ENCODE measurements around the gene GMDS. TPM values are rescaled to one million over a fixed set of nuclear protein-coding genes. Genes with fewer than 3 reads are reported as not detected.

Gene GMDS
- total RNA-seq, 1 donor from 2014 or later = 5.3 TPM

- no peak for ATAC-seq
- intact Hi-C loops (cut with DNase I) = no loop called here
- no peak for DNase-seq (ENCODE audit: missing footprints)
Measured at GRCh38 chr6:1945235-1945832, 300.1 kb downstream of the GMDS start.

GRCh38 chr6:1942834-1943233, 302.6 kb downstream of the GMDS start:
- ATAC-seq (no peak), DNase-seq (ENCODE audit: missing footprints) (no peak)
- intact Hi-C loops (cut with DNase I) = no loop called here

GRCh38 chr6:1941534-1941933, 303.9 kb downstream of the GMDS start:
- ATAC-seq (no peak), DNase-seq (ENCODE audit: missing footprints) (no peak)
- intact Hi-C loops (cut with DNase I) = no loop called here

GRCh38 chr6:1940381-1940780, 305.0 kb downstream of the GMDS start:
- no peak for DNase-seq (ENCODE audit: missing footprints)
- ATAC-seq = no peak
- intact Hi-C loops (cut with DNase I) = no loop called here

GRCh38 chr6:1933292-1933691, 312.1 kb downstream of the GMDS start:
- intact Hi-C loops (cut with DNase I) = no loop called here
- no peak for ATAC-seq
- no peak for DNase-seq (ENCODE audit: missing footprints)

- intact Hi-C loops (cut with DNase I) = no loop called here
- no peak for ATAC-seq
- DNase-seq (ENCODE audit: missing footprints) = no peak
Measured at GRCh38 chr6:1931817-1932216, 313.6 kb downstream of the GMDS start.

GRCh38 chr6:1930356-1930755, 315.0 kb downstream of the GMDS start:
- DNase-seq (ENCODE audit: missing footprints) (no peak), ATAC-seq (no peak)
- intact Hi-C loops (cut with DNase I) = no loop called here

- ATAC-seq (no peak), DNase-seq (ENCODE audit: missing footprints) (no peak)
- intact Hi-C loops (cut with DNase I) = no loop called here
Measured at GRCh38 chr6:1929931-1930330, 315.5 kb downstream of the GMDS start.

- intact Hi-C loops (cut with DNase I) = no loop called here
- ATAC-seq (no peak), DNase-seq (ENCODE audit: missing footprints) (no peak)
Measured at GRCh38 chr6:1925743-1926430, 319.5 kb downstream of the GMDS start.

GRCh38 chr6:1923449-1923848, 322.0 kb downstream of the GMDS start:
- no peak for DNase-seq (ENCODE audit: missing footprints)
- intact Hi-C loops (cut with DNase I) = no loop called here

GRCh38 chr6:1917626-1918371, 327.6 kb downstream of the GMDS start:
- intact Hi-C loops (cut with DNase I) = no loop called here
- ATAC-seq (no peak), DNase-seq (ENCODE audit: missing footprints) (no peak)

More at GRCh38 chr6:1923449-1923848, 322.0 kb downstream of the GMDS start:
- no peak for ATAC-seq

GRCh38 chr6:1916334-1917070, 328.9 kb downstream of the GMDS start:
- intact Hi-C loops (cut with DNase I) = no loop called here
- ATAC-seq = no peak
- DNase-seq (ENCODE audit: missing footprints) = no peak

GRCh38 chr6:1915226-1915625, 330.2 kb downstream of the GMDS start:
- ATAC-seq (no peak), DNase-seq (ENCODE audit: missing footprints) (no peak)
- intact Hi-C loops (cut with DNase I) = no loop called here

GRCh38 chr6:1913577-1913976, 331.8 kb downstream of the GMDS start:
- DNase-seq (ENCODE audit: missing footprints) (no peak), ATAC-seq (no peak)
- intact Hi-C loops (cut with DNase I) = no loop called here

- intact Hi-C loops (cut with DNase I) = no loop called here
- DNase-seq (ENCODE audit: missing footprints) (no peak), ATAC-seq (no peak)
Measured at GRCh38 chr6:1912731-1913130, 332.7 kb downstream of the GMDS start.

- intact Hi-C loops (cut with DNase I) = no loop called here
- DNase-seq (ENCODE audit: missing footprints) (no peak), ATAC-seq (no peak)
Measured at GRCh38 chr6:1911474-1911873, 333.9 kb downstream of the GMDS start.

- DNase-seq (ENCODE audit: missing footprints) = no peak
- no peak for ATAC-seq
- intact Hi-C loops (cut with DNase I) = no loop called here
Measured at GRCh38 chr6:1910621-1911407, 334.6 kb downstream of the GMDS start.

GRCh38 chr6:1908784-1909183, 336.6 kb downstream of the GMDS start:
- DNase-seq (ENCODE audit: missing footprints) = no peak
- ATAC-seq = no peak
- intact Hi-C loops (cut with DNase I) = no loop called here

- intact Hi-C loops (cut with DNase I) = no loop called here
- ATAC-seq = no peak
- DNase-seq (ENCODE audit: missing footprints) = no peak
Measured at GRCh38 chr6:1906609-1907008, 338.8 kb downstream of the GMDS start.

Data from Right ventricle myocardium inferior (tissue), 1 donor.